Fibroblast of skin of scalp (primary cell): Measurements from ENCODE around the gene FASTKD3.

ENCODE experiments used
- DNase-seq: peaks from one replicate; pipeline ENCODE4 v3.0.0-alpha.2; 2013

The FASTKD3 gene

DNA sequence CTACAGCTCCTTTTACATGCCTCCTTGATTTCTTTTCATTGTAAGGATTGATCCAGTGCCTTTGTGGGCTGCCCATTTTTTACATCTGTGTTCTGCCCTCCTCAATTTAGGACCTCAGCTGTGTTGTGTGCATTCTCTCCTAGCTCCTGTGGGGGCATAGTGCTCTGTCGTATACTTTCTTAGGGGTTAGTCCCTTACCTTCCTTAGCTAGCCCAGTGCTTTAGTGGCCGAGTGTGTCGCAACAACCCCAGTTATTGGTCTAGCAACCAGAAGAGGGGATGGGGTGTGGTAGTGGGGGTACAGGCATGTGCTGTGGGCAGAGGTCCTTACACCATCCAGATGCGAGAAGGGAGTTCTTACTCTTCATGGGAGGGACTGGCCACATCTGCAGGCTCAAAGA, 12.3 kb upstream of the FASTKD3 start:
- no peak for DNase-seq

DNA sequence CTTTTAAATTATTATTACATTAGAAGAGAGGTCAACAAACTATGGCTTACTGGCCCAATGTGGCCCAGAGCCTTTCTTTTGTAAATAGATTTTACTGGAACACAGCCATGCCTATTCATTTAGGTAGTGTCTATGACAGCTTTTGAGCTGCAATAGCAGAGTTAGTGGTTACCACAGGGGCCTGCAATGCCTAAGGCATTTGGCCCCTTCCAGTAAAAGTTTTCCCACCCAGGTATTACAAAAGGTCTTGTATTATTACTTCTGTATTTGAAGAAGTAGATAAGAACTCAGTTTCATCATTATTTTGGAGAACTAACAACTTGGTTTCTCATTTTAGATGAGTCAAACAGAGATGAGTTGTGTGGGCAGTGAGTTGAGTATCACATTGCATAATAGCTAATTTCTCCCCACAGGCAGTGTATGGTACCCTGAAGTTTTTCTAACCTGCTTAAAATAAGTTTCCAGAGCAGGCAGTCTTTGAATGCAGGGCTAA, 9.6 kb upstream of the FASTKD3 start:
- DNase-seq = no peak

DNA sequence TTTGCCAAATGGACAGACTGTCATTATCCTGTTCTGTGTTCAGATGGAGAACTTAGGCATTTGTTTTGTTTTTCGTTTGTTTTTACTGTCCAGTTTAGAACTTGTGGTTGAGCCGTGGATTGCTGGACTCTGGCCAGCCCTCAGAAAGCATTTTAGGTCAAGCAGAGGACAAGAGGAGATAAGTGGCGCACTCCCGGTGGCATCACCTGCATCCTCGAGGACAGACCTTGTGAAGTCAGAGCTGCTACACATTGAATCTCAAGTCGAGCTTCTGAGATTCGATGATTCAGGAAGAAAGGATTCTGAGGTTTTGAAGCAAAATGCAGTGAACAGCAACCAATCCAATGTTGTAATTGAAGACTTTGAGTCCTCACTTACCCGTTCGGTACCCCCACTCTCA, 9.0 kb upstream of the FASTKD3 start:
- no peak for DNase-seq

DNA sequence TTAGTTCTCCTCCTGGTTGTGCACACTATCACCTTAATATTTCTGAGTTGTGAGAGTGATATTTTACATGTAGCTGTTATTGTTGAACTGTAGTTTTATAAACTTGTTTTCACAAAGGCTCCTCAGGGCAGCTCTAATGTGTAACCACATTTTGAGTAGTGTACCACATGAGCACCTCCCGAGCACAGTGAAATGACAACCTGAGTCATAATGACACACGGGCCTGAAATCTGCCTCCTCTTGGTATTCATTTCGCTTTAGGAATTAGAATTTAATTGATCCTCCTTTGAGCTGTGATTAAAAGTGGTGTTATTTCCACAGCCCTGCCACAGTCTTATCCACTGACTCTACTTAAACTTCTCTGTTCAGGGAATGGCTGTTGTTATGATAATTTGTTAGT, 8.0 kb upstream of the FASTKD3 start:
- peak; percentile 55 for DNase-seq

DNA sequence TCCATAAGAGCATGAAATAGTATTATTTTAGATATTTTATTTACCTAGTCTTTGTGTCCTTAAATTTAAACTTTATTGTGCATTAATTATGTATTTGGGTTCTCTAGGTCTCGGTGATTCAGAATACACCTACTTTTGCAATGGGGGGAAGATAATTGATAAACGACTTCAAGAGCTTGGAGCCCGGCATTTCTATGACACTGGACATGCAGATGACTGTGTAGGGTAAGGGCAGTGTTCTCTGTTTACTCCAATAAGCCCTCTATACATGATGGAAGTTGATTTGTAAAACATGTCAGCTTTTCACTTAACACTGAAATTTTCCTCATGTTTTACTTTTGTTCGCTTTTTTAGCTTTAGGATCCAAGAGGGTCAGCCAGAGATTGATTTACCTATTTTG, 6.3 kb upstream of the FASTKD3 start:
- no peak for DNase-seq

DNA sequence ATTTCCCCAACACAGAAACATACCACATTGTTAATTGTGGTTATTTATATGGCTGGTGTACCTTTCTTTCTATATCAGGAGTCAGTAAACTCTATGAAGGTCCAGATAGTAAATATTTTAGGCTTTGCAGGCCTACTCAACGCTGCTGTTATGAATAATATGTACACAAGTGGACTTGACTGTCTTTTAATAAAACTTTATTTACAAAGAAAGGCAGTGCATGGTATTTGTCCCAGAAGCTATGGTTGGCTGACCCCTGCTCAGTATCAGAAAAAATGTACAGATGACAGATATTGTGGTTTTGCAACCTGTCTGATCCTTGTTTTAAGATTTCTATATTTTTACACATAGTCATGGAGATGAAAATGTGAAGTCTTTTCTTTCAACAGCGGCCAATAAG, 5.8 kb upstream of the FASTKD3 start:
- no peak for DNase-seq

DNA sequence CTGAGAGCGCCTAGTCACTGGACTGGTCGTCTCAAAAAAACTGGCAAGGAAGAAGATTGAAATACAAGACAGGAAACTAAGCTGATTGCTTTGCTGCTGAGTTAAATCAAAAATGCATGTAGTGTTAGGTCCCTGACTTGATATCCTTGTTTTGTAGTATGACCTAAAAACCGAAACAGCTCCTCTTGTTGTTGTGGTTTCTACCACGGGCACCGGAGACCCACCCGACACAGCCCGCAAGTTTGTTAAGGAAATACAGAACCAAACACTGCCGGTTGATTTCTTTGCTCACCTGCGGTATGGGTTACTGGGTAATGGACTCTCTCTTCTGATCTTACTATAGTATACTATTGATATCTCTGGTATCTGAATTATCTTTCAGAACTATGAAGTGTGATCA, 4.4 kb upstream of the FASTKD3 start:
- no peak for DNase-seq

DNA sequence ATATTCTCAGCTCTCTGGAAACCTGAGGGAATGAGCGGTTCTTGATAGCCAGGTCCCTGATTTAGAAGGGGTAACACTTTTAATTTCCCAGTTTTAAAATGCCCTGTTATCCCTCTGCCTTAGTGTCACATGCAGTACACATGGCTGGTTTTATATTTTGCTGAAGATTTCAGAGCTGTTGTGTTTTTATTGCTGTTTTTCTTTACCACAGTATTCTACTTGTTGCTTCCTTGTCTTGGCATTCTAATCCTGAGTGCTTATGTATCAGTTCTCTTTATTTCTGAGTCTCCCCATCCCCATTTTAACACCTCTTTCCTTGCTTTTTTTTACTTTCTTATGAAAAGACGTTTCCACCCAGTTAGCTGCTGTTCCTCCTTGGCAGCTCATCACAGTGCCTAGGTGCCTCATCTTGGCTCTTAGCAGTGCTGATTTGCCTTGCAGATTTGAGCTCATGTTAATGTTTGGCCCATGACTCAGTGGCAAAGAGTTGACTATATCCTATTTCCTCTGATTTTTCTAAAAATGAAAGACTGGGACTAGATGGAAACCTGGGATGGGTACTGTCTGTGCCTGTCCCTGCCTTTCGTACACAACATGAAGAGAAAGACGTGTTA, 3.8 kb upstream of the FASTKD3 start:
- DNase-seq = no peak

DNA sequence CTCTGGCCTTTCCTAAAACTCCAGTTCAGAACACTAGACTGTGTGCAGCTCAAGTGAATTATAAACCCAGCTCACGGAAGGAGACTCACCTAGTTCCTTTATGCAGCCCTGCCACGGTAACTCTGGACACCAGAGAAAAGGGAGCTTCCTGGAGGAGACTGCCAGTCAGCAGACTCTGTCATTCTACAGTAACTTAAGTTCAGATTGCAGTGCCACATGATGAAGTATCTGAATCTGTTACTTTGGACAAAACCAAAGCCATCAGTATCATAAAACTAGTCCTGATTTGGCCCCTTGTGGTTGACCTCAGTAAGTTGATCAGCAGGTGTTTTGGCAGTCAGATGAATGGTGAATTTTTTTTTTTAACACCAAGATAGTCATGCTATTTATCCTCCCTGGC, 2.8 kb upstream of the FASTKD3 start:
- no peak for DNase-seq

DNA sequence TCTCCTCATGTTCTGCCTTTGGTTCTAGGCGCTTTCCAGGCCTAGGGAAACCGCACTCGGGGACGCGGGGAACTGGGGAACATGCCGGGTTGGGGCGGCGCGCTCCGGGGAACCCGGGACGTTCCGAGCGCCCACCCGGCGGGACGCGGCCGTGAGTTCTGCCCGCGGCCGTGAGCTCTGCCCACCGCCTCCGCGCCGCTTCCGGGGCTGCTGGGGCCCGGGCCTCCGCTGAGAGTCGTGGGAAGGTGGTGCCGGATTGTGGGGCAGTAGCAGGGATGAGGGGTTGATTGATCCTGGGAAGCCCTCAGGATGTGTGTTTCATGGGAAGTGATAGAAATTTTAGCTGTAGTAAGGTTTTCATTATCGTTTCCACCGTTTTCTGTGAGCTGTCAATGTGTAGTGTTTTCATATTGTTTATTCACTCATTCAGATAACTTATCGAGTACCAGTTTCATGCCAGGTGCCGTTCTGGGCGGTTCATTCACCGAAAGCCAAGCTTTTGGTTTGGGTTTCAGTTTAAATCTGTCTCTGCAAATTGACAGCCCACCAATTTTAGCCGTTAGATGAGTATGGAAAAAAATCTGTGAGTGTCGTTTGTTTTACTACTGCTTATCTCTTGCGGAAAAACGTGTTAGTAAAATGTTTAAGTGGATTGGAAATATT, 774 bp upstream of the FASTKD3 start:
- DNase-seq = no peak

DNA sequence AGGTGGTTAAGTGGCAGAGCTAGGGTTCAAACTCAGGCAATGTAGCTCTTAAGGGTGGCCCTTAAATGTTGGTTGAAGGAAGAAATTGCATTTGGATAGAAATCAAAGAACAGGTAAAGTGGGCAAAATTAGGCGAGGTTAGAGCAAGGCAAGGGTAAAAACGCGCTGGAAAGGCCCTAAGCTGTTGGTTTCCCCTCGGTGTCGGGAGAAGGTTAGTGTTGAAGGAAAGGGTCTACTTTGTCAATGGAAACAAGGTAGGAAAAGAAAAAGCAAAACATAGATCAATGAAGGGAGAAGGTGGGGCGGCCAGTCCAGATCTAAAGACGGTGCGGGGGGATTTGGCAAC, 431 bp downstream of the FASTKD3 start:
- DNase-seq = no peak

DNA sequence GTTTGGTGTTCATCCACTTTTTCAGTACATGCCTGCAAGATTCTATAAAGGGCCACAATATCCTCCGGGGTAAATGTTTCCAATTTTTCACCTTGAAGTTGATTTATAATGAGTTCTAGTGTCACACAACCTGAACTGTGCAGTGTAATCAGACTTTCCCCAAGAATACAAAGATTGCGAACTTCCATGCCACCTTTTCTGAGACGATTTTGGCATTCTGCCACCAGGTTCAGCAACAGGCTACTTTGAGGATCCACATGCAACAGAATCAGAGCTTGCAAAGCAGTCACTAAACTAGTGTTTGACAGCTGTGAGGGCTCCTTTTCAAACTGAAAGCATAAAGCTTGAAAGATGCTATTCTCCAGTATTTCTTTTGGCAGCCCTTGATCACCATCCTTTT, 1.6 kb downstream of the FASTKD3 start:
- DNase-seq = no peak

DNA sequence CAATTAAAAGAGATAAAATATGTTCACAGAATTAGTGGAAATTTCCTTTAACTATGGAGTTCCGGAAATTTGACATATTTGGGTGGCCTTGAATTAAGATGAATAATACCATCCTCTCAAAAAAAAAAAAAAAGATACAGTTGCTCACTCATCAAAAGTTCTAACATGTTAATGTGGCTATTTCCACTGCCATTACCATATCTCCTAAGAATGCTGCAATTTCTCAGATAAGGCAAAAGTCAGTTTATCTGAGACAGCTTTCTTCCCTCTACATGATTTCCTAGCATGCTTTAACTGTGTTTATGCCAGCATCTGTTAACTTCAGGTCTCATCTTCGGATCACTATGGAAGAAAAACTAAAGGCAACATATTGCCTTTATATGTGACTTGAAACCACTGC, 2.6 kb downstream of the FASTKD3 start:
- no peak for DNase-seq

DNA sequence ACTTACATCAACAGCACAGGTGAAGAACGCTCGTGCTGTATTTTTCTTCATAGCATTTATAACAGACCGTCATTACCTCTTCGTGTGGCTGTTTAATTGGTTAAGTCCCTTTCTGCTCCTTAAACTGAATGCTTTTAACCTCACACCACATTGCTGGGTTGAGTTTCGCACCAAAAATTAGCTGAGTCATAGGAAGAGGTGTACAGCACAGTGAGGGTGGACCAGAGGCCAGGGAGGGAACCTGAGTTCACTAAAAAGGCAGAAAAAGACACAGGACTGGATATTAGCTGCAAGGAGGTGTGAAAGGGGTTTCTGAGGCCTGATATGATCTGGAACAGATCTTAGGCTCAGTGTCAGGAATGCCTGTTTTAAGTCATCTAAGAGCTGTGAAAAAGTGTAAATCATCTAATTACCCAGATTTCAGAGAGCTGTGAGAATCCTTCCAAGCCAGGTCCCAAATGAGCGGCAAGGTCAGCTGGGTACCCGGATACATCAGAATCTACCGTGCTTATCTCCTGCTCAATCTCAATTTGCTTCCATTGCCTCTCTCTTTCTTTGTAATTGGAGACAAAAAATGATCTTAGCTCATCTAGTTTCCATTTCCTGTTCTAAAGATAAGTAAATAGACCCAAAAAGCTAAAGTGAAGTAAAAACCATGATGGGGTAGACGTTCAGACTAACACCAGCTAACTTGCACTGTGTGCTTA, 10.8 kb downstream of the FASTKD3 start:
- DNase-seq = no peak

DNA sequence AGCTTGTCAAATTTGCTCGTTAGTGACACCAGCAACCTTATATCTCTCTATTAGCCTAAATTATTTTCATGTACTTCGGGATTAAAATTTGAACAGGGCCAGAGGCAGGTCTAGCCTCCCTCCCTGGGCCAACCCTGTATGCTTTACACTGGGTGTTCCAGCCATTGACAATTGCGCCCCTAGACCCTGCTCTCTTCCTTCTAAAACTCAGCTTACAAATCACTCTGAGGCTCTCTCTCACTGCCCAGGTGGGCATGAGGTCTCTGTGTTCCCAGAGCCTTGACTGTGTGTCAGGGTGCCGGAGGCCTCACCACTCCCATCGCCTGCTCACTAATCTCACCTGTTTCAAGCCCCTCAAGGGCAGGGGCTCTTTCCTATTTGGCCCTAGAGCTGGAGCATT, 11.5 kb downstream of the FASTKD3 start:
- DNase-seq = no peak

DNA sequence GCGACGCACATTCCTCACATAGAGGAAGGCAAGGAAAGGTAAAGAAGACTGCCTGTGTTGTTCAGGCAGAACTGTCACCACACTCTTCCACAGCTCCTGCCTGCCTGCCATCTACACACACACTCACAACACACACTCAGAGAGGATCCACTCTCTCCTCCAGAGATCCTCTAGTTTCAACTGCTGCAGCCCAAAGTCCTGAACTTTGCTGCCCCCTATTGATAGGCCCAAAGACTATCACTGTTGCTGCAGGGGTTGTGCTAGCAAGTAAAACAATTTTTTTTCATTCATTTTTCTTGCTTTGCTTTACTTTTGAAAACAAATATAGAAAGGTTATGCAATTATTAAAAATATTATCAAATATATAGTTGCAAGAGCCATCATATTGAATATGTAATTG, 12.0 kb downstream of the FASTKD3 start:
- peak; percentile 33 for DNase-seq

DNA sequence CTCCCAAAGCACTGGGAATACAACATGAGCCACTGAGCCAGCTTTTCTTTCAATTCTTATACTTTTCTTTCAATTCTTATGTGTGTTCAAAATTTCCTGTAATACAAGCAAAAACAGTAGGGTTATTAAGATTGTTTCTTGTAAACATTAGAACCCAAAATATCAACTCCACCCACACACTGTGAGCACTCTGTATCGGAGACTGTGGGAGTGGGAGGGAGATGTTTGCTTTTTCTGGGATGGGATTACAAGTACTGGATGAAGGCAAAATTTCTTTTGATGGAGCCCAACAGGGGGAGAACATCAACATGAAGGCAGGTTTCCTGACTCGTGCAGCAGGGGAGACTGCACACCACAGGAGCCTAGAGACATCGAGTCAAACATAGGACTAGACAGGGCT, 13.2 kb downstream of the FASTKD3 start:
- DNase-seq = no peak

DNA sequence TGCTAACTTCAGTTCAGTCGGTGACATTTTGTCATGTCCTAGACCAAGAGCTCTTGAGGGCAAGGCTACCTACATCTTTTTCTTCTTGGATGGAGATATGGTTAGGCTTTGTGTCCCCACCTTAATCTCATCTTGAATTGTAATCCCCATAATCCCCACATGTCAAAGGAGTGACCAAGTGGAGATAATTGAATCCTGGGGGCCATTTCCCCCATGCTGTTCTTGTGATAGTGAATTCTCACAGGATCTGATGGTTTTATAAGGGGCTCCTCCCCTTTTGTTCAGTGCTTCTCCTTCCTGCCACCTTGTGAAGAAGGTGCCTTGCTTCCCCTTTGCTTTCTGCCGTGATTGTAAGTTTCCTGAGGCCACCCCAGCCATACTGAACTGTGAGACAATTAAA, 15.8 kb downstream of the FASTKD3 start:
- no peak for DNase-seq

DNA sequence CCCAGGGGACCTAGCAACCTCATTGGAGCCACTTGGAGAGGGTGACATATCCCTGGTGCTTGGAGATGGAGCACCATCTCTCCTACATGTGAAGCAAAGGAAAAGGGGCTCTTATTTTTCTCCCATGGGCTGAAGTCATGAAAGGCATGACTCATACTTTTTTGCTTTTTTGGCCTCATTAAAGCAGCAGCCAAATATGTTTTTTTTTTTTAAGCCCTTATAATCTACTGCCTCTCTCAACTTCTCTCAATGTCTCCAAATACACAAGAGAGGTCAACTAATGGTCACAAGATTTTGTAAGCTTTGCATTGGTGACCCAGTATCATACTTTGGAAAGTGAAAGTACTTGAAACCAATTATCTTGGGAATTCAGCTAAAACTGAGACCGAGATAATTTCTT, 16.3 kb downstream of the FASTKD3 start:
- peak; percentile 17 for DNase-seq

DNA sequence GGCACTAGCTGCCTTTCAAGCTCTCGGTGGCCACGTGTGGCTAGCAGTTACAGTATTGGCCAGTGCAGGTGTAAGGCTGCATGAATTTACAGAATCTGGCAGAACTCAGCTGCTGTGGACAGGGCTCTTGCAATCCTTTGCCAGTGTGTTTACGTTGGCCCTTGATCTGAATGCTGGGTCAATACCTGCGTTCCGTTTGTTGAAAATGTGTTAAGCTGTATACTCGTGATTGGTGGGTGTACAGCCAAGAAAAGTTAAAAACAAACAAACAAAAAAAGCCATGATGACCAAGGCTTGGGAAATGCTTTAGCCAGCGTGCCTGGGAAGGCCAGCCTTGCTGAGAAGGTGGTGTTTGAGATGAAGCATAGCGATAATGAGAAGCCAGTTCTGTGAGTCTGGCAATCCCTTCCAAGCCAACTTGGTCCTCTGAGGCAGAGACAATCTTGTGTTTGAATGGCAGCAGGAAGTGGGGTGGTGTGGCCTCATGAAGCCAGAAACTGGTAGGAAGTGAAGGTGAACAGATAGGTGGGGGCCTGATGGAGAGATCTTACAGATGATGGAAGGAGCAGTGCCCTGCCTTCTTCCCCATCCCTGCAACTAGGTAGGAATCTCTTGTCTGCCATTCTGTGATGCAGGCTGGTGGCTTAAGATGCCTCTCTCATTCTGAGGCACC, 17.1 kb downstream of the FASTKD3 start:
- no peak for DNase-seq

DNA sequence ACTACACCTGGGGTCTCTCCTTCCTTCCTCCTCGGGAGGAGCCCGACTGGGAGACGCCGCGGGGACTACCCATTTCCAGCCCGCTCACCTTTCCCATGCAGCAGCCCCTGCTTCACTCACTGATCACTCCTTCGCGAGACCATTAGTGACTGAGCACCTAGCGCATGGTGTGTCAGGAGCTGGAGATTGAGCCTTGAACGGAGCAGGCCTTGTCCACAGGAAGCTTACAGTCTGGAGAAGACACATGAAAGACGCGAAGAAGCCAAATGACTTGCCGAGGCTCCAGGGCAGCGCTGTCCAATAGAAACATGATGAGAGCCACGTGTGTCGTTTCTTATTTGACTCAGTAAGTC, 17.6 kb downstream of the FASTKD3 start:
- DNase-seq = no peak

DNA sequence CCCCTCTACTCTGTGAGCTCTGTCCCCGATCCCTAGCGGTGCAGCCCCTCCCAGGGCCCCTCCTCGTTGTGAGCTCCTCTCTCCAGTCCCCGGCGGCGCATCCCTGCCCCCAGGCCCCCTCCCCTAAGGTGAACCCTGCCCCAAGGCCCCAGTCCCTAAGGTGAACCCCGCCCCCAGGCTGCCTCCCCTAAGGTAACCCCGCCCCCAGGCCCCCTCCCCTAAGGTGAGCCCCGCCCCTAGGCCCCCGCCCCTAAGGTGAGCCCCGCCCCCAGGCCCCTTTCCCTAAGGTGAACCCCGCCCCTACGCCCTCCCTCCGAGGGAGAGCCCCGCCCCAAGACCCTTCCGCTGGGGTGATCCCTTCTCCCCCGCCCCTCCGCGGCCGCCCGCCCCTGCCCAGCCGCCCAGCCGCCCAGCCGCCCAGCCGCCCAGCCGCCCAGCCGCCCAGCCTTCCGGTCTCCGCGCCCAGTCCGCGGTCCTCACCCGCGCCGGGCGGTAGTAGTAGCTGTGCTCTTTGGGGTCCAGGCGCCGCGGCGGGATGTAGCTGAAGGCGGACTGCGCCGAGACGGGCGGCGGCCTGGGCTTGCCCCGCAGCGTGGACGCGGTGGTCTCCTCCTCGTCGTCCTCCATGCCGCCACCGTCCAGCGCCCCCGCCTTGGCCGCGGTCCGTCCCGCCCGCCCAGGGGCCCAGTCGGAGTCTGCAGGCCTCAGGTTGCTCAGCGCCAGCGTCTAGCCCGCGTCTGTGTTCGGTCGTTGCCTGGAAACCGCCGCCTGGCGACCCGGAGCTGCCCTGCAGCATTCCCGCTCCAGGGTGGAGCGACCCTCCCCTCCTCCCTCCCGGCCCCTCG, 18.2 kb downstream of the FASTKD3 start, which contains the start of gene CFAP90:
Gene CFAP90, minus strand, starts transcription at position 739 of the 845 bp plus-strand sequence. Its CDS starts 112 bp downstream, at position 627.
- DNase-seq = peak; percentile 37
